ENCODE measurements around the gene CRBN.

CRBN gene

DNA sequence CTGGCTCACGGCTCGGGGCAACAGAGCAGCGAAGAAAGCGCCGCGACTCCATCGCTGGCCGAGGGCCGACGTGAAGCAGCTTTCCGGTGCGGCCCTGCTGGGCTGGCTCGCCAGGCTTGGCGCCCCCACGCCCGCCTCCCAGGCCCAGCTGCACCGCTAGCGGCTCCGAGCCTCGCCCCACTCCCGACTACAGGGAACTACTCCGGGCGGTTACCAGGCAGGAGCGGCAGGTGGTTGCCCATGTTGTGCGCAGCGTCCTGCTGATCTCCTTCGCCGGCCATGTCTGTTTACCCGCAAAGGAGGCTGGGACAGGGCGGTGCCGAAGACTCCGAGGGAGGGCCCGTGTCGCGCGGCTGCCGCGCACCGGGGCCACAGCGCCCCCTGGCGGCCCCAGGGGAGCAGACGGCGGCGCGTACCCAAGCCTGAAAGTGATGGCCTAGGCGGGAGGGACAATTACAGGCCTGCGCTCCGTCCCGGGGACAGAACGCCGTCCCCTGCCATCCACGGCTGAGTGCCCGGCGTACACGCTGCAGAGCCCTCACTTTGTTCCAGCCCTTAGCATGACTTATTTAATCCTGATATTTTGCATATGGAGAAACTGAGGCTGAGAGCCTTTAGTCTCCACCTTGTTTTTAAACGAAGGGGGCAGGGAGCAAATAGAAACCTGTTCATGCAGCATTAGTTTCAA lies at the start of gene CRBN:
Gene CRBN (minus strand): TSS at position 285 of the 688 bp plus-strand sequence. CDS start 4 bp downstream, at position 281.
- TF ChIP-seq TAF1 (IDR thresholded peaks at IDR 0.05; ENCODE audit: low read depth), result peak; percentile 69
- no peak for TF ChIP-seq CREB1 (IDR thresholded peaks at IDR 0.05; ENCODE audit: low read depth)
- TF ChIP-seq RAD21 (IDR thresholded peaks at IDR 0.05; ENCODE audit: low read depth), result peak; percentile 25; the same call in 1 of the 2 replicates
- no peak for TF ChIP-seq EGR1 (IDR thresholded peaks at IDR 0.05)
- no peak for TF ChIP-seq FOXM1 (IDR thresholded peaks at IDR 0.05; ENCODE audit: borderline replicate concordance, low read depth)
- TF ChIP-seq CEBPB (IDR thresholded peaks at IDR 0.05), result no peak
- no peak for TF ChIP-seq TEAD4 (IDR thresholded peaks at IDR 0.05)
- TF ChIP-seq, protein P1, sequence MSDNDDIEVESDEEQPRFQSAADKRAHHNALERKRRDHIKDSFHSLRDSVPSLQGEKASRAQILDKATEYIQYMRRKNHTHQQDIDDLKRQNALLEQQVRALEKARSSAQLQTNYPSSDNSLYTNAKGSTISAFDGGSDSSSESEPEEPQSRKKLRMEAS (IDR thresholded peaks at IDR 0.05), result peak; percentile 34; the same call in 1 of the 2 replicates
- TF ChIP-seq EP300 (IDR thresholded peaks at IDR 0.05; ENCODE audit: borderline replicate concordance), result no peak
- peak; percentile 94 for TF ChIP-seq YY1 (IDR thresholded peaks at IDR 0.05; ENCODE audit: low read depth)
- TF ChIP-seq, protein P2, sequence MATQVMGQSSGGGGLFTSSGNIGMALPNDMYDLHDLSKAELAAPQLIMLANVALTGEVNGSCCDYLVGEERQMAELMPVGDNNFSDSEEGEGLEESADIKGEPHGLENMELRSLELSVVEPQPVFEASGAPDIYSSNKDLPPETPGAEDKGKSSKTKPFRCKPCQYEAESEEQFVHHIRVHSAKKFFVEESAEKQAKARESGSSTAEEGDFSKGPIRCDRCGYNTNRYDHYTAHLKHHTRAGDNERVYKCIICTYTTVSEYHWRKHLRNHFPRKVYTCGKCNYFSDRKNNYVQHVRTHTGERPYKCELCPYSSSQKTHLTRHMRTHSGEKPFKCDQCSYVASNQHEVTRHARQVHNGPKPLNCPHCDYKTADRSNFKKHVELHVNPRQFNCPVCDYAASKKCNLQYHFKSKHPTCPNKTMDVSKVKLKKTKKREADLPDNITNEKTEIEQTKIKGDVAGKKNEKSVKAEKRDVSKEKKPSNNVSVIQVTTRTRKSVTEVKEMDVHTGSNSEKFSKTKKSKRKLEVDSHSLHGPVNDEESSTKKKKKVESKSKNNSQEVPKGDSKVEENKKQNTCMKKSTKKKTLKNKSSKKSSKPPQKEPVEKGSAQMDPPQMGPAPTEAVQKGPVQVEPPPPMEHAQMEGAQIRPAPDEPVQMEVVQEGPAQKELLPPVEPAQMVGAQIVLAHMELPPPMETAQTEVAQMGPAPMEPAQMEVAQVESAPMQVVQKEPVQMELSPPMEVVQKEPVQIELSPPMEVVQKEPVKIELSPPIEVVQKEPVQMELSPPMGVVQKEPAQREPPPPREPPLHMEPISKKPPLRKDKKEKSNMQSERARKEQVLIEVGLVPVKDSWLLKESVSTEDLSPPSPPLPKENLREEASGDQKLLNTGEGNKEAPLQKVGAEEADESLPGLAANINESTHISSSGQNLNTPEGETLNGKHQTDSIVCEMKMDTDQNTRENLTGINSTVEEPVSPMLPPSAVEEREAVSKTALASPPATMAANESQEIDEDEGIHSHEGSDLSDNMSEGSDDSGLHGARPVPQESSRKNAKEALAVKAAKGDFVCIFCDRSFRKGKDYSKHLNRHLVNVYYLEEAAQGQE (IDR thresholded peaks at IDR 0.05; ENCODE audit: low read depth), result no peak
- TF ChIP-seq TCF12 (IDR thresholded peaks at IDR 0.05; ENCODE audit: low read depth), result peak; percentile 33; the same call in 1 of the 2 replicates
- no peak for TF ChIP-seq USF1 (IDR thresholded peaks at IDR 0.05)
- TF ChIP-seq NFIC (IDR thresholded peaks at IDR 0.05), result no peak

DNA sequence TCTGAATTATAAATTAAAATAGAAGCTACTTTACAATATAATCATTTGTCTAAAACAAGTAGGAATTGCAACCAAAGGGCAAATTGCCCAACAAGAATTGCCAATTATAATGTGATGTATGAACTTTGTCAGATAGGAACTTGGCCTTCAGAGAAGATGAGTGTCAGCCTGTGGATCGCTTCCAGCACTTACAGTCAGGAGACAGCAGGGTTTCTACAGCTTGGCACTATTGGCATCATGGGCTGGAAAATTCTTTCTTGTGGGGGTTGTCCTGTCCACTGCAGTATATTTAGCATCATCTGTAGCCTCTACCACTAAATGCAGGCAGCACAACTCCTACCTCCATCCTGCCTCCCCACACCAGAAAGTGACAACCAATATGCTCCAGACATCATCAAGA lies 48.1 kb upstream of the CRBN start:
- no peak for TF ChIP-seq NFIC (IDR thresholded peaks at IDR 0.05)
- TF ChIP-seq FOXM1 (IDR thresholded peaks at IDR 0.05; ENCODE audit: borderline replicate concordance, low read depth), result no peak
- no peak for TF ChIP-seq EGR1 (IDR thresholded peaks at IDR 0.05)
- TF ChIP-seq, protein P1 (IDR thresholded peaks at IDR 0.05), result no peak
- no peak for TF ChIP-seq CREB1 (IDR thresholded peaks at IDR 0.05; ENCODE audit: low read depth)
- TF ChIP-seq TAF1 (IDR thresholded peaks at IDR 0.05; ENCODE audit: low read depth), result no peak
- TF ChIP-seq YY1 (IDR thresholded peaks at IDR 0.05; ENCODE audit: low read depth), result no peak
- no peak for TF ChIP-seq USF1 (IDR thresholded peaks at IDR 0.05)
- TF ChIP-seq CEBPB (IDR thresholded peaks at IDR 0.05), result no peak
- TF ChIP-seq, protein P2 (IDR thresholded peaks at IDR 0.05; ENCODE audit: low read depth), result no peak
- no peak for TF ChIP-seq ZBTB7A (IDR thresholded peaks at IDR 0.05; ENCODE audit: low read depth)
- no peak for TF ChIP-seq TCF12 (IDR thresholded peaks at IDR 0.05; ENCODE audit: low read depth)
- TF ChIP-seq EP300 (IDR thresholded peaks at IDR 0.05; ENCODE audit: borderline replicate concordance), result no peak
- no peak for TF ChIP-seq TEAD4 (IDR thresholded peaks at IDR 0.05)
- no peak for TF ChIP-seq RAD21 (IDR thresholded peaks at IDR 0.05; ENCODE audit: low read depth)

DNA sequence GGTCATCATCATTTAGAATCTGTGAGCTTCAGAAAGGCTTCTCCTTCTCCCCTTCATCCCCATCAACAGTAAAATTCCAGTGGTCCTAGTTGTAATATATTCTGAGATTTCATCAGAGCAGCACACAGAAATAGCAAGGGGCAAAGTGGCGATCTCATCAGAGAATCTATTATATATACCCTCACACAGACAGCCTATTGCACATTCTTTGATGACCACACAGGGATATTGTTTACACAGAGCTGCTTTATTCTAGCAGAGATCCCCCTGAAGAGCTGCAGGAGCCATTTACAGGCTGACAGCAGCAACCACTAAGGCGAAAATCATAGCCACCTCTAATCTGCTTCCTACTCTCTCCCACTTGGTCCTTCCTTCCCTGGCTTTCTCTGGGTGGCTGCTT lies 42.0 kb upstream of the CRBN start:
- no peak for TF ChIP-seq ZBTB7A (IDR thresholded peaks at IDR 0.05; ENCODE audit: low read depth)
- no peak for TF ChIP-seq EP300 (IDR thresholded peaks at IDR 0.05; ENCODE audit: borderline replicate concordance)
- no peak for TF ChIP-seq RAD21 (IDR thresholded peaks at IDR 0.05; ENCODE audit: low read depth)
- TF ChIP-seq, protein P1 (IDR thresholded peaks at IDR 0.05), result no peak

- TF ChIP-seq TEAD4 (IDR thresholded peaks at IDR 0.05) (no peak), FOXM1 (IDR thresholded peaks at IDR 0.05; ENCODE audit: borderline replicate concordance, low read depth) (no peak), TCF12 (IDR thresholded peaks at IDR 0.05; ENCODE audit: low read depth) (no peak), EGR1 (IDR thresholded peaks at IDR 0.05) (no peak), YY1 (IDR thresholded peaks at IDR 0.05; ENCODE audit: low read depth) (no peak), RAD21 (IDR thresholded peaks at IDR 0.05; ENCODE audit: low read depth) (no peak)
- TF ChIP-seq, protein P1 (IDR thresholded peaks at IDR 0.05), result no peak
- TF ChIP-seq, protein P2 (IDR thresholded peaks at IDR 0.05; ENCODE audit: low read depth), result no peak
Observed at GRCh38 chr3:3216401-3216800, 36.9 kb upstream of the CRBN start.
